Limb (tissue), 2 donors: ENCODE data around the gene DGAT2.

ENCODE experiments used
- DNase-seq, 2 donors: peaks; one replicate each; pipeline ENCODE4 v3.0.0-alpha.2; 2016; ENCODE audit errors: extremely low spot score in 2 of 2

Gene DGAT2

DNA sequence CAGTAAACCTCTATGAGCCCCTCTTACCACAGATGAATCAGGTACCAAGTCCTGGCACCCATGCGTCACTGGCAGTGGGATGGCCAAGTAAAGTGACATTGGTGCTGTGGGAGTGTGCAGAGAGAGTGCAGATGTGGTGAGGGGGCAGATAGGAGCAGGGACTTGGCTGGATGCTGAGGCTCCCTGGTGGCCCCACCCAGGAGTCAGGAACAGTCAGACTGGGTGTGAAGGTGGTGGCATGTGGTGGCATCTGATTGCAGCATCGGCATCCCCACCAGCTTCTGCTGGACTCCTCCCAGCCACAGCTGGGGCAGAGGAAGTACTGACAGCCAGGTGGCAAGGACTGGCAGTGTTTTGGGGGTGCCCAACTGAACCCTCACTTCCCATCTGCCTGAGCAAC lies 11.4 kb downstream of the DGAT2 start:
- no peak for DNase-seq

- no peak for DNase-seq
Measured at GRCh38 chr11:75780888-75781287, 12.3 kb downstream of the DGAT2 start.

DNA sequence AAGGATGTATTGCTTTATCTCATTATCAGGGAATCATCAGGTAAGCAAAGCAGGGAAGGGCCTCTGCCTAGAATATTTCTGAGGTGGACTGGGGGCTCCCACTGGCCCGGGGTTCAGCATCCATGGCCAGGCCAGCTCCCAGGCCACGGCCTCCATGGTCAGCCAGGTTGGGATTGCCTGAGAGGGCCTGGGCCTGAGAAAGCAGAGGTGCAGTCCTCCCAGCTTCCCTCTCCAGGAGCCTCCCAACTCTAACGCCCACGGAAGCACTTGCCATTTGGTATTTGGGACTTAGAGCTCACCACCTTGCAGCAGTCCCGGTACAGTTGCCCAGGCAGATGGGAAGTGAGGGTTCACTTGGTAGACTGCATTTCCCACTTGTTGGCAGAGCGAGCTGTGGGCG lies 12.7 kb downstream of the DGAT2 start:
- no peak for DNase-seq

GRCh38 chr11:75781831-75782230 lies 13.3 kb downstream of the DGAT2 start:
- DNase-seq = no peak

- DNase-seq = no peak
Measured at GRCh38 chr11:75782540-75783263, 14.1 kb downstream of the DGAT2 start.

DNA sequence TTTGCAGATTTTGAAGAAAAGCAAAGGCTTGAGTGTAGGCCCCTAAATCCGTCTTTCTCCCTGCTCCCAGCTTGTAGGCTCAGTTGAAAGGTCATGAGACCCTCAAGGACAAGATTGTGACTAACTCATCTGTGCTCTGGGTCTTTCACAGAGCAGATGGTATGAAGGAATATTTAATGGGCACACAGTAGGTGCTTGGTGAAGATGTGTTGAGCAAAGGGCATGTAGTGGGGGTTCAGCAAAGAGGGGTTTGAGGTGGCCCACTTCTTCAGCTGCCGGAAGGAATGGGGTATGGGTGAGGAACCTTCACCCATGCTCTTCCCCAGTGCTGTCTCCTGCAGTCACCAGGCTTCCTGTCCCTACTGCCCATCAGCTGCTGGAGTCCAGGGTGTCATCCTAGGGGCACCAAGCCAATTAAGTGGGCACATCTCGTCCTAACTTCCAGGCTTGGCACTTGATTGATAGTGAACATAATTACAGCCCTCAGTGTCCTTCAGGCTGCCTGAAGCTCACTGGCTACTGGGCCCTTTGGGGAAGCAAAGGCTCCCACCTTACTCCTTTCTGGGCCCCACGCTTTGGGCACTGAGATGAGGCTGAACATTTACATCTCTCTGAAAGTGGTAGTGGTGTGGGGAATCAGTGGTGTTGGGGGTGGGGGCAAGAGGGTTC lies 15.0 kb downstream of the DGAT2 start:
- DNase-seq = no peak

- DNase-seq = no peak
Measured at GRCh38 chr11:75784085-75784478, 15.5 kb downstream of the DGAT2 start.

DNA sequence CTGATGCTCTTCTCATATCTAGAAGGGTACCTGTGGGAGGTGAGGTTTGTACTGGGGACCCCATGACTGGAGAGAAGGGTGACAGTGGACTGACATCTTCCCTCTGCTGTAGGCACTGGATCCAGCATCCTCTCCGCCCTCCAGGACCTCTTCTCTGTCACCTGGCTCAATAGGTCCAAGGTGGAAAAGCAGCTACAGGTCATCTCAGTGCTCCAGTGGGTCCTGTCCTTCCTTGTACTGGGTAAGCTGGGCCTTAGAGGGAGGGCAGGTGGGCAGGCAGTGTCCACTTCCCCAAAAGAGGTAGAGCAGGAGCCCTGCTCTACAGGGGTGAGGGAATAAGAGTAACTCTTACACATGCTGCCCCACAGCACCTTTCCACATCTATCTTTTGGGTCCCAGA lies 15.9 kb downstream of the DGAT2 start:
- no peak for DNase-seq

DNA sequence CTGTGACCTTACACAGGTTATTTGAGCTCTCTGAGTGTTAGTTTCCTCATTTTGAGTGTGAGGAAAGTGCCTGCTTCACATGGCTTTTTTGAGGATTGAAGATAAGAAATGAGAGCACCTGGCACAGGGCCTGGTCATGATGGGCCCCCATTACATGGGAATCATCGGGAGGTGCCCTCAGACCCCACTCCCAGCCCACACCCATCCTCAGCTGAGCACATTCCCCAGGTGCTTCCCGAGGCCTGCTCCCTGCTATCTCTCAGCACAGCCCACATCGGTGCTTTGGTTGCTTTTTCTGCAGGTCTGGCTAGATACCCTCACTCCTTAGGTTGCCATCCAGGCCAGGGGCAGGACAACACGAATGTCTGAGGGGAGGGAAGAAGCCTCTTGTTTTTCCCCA lies 16.6 kb downstream of the DGAT2 start:
- DNase-seq = no peak

- no peak for DNase-seq
Measured at GRCh38 chr11:75786101-75786736, 17.6 kb downstream of the DGAT2 start.

GRCh38 chr11:75789521-75789920 lies 20.9 kb downstream of the DGAT2 start:
- no peak for DNase-seq

DNA sequence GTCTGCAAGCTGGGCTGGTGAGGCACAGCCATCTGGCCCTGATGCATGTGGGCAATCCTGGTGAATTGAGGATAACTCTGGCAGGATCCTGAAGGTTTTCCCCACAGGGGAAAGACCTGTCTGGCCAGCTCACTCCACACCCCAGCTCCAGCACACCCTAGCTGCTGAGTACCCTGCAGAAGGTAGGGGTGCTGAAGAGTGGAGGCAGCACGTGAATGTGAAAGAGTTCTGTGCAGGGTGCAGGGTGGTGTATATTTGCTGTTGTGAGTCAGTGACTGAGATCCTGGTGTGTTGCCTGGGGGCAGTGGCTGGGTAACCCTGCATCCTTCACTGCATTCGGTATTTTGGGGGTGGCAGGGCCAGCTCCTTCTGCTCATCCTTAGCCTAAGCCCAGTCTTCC lies 22.4 kb downstream of the DGAT2 start:
- DNase-seq = no peak

- DNase-seq = no peak
Measured at GRCh38 chr11:75792127-75792731, 23.7 kb downstream of the DGAT2 start.

GRCh38 chr11:75792997-75793800 lies 24.6 kb downstream of the DGAT2 start:
- no peak for DNase-seq

DNA sequence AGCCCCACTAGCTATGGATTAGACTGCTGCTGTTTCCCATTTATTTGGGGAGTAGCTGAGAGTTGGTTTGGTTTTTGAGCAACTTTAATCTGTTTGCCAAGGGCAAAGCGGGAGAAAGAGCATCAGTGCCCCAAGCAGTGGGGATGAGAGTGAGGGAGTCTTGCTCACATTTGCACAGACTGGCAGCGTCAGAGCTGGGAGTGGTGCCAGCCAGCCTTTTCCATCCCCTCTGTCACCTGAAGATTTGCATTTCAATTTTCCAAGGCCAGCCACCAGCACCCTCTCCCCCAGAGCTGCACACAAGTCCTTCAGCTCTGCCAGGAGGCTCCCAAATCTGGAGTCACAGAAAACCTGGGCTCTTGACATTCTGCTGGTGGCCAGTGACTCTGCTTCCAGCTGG lies 25.4 kb downstream of the DGAT2 start:
- DNase-seq = peak in 1 of 2 donors; percentile 41

DNA sequence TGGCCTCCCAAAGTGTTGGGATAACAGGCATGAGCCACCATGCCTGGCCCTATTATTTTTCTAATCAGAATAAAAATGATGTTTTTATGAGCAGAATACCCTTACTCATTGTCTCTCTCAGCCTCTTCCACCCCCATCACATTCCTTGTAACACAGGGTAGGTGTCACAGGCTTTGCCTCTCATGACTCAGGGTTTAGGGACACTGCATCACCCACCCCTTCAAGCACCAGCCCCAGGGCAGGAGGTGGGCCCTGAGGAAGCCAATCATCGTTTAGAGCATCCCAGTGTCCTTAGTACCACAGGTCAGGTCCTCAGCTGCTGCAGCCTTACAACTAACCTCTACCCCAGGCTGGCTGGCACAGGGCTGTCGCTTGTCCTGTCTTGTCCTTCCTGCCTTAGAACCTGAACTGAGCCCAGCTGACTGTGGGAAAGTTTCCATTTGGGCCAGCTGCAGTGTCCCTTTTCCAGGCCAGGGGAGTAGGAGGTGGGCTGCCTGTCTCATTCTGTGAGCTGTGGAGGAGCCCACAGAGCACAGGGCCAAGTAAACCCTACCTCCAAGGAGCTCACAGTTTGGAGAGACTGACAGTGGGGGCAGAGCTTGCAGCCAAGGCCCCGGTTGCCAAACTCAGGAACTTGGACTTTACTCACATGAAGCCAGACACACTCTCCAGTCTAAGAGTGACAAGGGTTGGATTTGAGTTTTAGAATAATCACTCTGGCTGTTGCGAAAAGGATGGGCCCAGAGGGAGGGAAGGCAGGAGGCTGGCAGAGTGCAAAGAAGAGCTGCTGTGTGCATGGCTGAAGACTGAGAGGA lies 26.9 kb downstream of the DGAT2 start:
- no peak for DNase-seq

GRCh38 chr11:75796091-75796435 lies 27.5 kb downstream of the DGAT2 start:
- DNase-seq = no peak

DNA sequence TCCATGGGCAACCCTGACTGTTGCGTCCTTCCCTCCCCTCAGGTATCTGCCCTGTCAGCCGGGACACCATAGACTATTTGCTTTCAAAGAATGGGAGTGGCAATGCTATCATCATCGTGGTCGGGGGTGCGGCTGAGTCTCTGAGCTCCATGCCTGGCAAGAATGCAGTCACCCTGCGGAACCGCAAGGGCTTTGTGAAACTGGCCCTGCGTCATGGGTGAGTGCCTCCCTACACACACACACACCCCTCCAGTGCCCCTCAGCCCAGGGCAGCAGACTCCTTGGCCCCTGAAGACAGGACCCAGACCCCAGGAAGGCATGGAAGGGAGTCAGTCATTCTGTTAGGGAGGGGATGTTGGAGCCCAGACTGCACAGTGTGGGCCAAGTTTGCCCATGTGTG lies 28.5 kb downstream of the DGAT2 start:
- no peak for DNase-seq

- no peak for DNase-seq
Measured at GRCh38 chr11:75797792-75798191, 29.2 kb downstream of the DGAT2 start.

GRCh38 chr11:75800136-75800675 lies 31.6 kb downstream of the DGAT2 start:
- no peak for DNase-seq
